Measurements from ENCODE around the gene ZSWIM2.
"Not testable (repeated sequence)": the region's sequence is repeated elsewhere in the genome, so short reads cannot be mapped to it uniquely, and the experiment has no call there.

ZSWIM2 gene

GRCh38 chr2:186848873-186849578 lies at the start of gene ZSWIM2:
Gene ZSWIM2, minus strand, starts transcription at chr2:186849170. Its CDS starts 40 bp downstream, at chr2:186849130.
- peak; percentile 92 for DNase-seq

GRCh38 chr2:186896220-186896619 lies 47.2 kb upstream of the ZSWIM2 start:
- not testable (repeated sequence) for DNase-seq

GRCh38 chr2:186895451-186895850 lies 46.5 kb upstream of the ZSWIM2 start:
- DNase-seq: no peak

GRCh38 chr2:186894478-186894877 lies 45.5 kb upstream of the ZSWIM2 start:
- no peak for DNase-seq

GRCh38 chr2:186892821-186893220 lies 43.9 kb upstream of the ZSWIM2 start:
- no peak for DNase-seq

- DNase-seq: peak; percentile 71
These were observed 42.2 kb upstream of the ZSWIM2 start for GRCh38 chr2:186891185-186891621.

DNA sequence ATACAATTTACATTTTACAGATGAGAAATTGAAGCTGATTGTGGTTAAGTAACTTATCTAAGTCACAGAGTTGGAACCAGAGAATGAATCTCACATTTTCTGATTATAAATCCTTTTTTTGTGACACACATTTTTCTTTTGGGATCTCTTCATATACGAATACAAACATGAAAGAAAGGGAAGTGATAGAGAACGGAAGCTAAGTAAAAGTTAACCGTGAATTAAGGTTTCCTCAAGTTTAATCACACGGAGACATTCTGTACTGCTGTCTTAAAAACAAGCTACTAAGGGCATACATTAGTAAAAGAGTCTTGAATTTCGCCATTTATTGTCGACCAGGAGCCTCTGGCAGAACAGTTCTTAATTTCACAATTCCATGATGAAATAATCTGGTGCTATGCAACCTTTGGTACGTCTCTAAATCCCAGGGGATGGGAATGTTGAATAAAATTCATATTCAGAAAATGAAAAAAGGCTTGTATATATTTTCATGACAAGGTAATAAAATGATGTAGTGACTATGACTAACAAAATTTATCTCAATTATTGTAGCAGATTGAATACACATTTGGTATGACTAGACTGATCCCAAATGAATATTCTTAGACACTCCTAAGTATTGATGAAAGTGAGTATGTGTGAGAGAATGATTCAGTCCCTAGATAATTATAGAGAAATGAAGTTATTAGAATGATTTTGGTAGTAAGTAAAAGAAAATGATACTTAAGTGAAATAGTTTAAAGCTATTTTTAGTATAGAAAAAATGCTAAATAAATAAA lies 40.3 kb upstream of the ZSWIM2 start:
- DNase-seq: peak; percentile 56

GRCh38 chr2:186887107-186888090 lies 38.4 kb upstream of the ZSWIM2 start:
- peak; percentile 36 for DNase-seq

DNA sequence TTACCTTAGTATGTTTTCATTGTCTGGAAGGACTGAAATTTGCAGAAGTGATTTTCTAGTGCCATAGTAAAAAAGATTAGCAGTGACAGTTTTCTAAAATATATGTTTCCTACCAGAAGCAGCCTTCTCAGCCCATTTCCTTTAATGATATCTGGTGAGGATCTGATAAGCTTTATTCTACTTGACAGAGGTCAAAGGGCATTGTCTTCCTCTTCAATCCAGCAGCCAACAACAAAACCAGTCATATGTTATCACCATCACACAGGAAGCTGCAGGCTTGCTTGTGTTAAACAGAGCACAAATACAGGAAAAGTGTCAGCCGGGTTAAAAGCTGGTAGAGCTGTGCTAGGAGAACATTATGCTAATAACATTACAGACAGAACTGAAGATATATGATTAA lies 35.6 kb upstream of the ZSWIM2 start:
- DNase-seq: no peak

- DNase-seq: no peak
These were observed 34.7 kb upstream of the ZSWIM2 start for GRCh38 chr2:186883666-186884065.

DNA sequence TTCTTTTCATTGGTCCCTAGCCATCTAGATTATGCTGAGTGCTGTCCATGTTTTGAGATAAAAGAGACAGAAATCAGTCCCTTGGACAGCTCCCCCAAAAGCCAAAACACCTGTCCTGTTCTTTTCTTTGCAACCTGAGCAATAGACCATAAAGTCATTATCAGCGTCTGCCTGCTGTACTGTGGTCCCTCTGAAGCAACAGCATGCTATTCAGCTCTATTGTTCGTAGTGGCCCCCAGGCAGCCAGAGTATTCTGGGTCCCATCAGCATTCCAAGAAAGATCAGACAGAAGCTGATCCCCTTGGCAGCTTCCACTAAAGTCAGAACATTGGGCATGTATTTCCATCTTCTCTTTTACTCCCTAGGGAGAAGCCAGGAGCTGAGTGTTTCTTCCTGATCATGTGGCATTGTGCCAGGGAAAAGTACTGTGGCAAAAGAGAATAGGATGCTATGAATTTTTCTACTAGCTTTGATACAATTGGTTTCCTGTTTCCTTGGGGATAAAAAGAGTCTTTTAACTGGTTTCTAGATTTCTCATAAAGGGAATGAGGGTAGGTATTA lies 33.6 kb upstream of the ZSWIM2 start:
- peak; percentile 17 for DNase-seq

DNA sequence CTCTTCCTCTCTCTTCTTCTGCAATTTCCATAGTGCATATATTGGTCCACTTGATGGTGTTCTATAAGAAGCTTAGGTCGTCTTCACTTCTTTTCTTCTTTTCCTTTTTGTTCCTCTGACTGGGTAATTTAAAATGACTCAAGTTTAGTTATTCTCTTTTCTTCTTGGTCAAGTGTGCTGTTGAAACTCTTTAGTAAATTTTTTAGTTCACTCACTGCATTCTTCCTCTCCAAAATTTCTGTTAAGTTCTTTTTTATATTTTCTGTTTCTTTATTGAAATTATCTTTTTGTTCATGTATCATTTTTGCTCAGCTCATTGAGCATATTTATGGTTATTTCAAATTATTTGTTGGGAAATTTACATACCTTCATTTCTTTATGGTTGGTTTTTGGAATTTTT lies 32.7 kb upstream of the ZSWIM2 start:
- DNase-seq: no peak

GRCh38 chr2:186879312-186879711 lies 30.3 kb upstream of the ZSWIM2 start:
- no peak for DNase-seq

DNA sequence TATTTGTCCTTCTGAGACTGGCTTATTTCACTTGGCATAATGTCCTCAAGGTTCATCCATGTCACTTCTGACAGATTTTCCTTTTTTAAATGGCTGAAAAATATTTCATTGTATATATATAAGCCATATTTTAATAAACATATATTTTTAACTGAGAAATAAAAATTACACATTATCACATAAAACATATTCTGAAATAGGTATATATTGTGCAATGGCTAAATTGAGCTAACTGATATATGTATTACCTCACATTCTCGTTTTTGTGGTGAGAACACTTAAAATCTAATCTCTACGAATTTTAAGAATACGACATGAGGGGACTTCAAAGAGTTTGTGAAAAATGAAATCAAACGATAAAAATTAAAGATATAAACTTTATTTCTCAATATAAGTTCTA lies 25.7 kb upstream of the ZSWIM2 start:
- no peak for DNase-seq

DNA sequence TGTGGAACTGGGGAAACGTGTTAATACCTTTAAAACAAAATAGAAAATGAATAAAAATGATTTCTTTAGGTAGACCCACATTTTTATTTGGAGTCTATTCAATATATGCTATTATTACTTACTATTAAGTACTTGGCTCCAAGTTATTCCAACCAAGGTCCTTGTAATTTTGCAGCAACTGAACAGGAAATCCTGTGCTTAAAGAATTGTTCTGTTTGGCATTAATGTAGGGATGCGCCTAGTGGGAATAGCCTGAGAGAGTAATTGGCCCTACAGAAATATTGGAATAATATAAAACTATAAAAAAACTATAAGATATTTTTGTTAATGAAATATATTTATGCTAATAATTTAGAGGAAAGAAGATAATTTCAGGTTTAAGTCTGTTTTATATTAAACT lies 22.9 kb upstream of the ZSWIM2 start:
- no peak for DNase-seq

DNA sequence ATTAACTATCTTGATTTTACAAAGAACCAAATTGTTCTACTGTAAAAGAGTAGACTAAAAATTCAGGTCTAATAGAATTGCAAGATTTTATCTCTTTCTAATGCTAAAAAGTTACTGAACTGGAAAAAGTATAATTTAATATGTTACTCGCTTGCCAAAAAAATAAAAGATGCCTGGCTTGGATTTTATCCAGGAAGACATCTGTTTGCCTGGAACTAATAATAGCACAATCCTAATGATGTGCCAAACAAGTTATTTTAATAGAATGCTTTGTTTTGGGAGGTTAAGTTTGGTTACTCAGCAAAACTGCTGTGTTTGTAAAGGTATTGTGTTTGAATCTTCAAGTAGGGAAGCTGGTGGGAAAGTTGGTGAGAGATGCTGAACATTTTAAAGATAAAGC lies 19.4 kb upstream of the ZSWIM2 start:
- peak; percentile 12 for DNase-seq

DNA sequence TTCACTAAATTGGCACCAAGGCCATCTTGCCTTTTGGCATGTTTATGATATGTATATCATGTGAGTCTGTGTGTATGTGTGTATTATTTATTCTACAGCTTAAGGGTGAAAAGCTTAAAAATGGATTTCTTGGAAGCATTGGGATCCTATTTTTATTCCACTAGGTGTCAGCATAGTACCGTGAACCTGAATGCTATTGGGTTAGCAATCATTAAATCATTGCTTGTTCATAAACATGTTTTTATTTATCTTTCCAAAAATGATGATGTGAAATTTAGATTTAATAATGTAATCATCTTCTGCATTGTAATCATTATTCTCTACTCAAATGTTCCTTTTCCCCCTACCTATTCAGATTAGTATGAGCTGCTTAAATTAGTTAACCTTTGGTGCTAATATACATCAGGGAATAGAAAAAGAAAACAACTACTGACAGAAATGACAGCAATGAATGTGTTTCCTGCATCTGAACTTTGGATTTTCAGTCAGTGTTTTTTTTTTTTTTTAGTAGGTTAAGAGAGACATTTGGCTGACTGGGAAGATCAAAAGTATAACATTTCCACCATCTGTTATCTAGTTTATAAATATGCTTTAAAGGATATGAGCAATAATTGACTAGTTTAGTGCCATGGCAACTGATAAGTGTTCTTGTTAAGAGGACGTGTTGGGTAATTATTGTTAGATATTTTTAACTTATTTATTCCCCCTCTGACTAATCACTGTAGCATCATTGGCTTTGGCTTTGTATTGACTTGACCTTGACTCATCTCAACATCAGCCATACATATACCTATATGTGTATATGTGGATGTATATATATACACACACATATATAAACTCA lies 14.1 kb upstream of the ZSWIM2 start:
- DNase-seq: peak; percentile 44

DNA sequence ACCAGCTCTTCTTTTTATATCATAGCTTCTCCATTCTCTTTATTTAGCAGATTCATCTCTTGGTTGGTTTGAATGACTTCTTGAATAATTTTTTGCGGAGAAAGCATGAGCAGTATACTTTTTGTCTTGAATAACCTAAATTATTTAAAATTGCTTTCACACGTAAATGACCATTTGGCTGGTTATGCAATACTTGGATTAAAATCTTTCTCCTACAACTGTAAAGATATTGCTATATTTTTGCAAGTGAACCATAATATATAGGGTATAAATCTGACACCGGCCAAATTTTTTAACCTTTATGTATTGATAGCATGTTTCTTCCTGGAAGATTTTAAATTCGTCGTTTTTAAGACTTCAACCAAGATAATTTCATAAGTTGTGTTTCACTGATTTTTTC lies 6.2 kb upstream of the ZSWIM2 start:
- no peak for DNase-seq

DNA sequence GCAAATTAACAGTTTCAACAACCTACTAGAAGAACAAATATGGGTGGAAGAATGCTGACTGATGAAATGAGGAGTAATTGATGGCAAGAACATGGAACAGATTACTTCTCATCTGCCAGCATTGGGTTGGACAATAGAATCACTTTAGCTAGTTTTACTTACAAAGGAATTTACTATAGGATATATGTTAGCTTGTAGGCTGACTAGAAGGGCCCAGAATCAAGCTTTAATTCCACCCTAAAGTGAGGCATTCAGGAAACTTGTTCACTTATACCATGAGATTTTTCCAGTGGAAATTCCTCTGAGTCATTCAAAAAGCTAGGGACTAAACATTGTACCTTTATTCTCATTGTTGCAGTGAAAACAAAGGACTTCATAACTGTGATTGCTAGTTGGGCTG lies 5.0 kb upstream of the ZSWIM2 start:
- peak; percentile 41 for DNase-seq

GRCh38 chr2:186852508-186852907 lies 3.5 kb upstream of the ZSWIM2 start:
- no peak for DNase-seq

GRCh38 chr2:186842373-186842772 lies 6.6 kb downstream of the ZSWIM2 start:
- DNase-seq: no peak

DNA sequence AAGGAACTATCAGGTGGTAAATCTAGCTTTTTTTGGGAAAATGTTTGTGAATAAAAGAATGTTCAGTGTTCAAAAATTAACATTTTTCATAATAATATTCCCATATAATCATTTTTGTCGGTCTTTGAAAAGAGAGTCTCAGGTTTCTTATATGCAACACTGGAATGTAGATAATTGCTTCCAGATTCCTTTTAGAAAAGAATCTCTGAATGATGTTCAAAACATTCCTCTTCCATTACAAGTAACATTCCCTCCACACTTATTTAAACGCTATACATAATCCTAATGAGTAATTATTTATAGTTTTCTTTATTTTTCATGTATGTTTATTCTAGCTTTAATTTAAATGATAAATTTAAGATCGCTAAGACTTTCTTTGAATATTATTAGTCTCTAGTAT lies 7.0 kb downstream of the ZSWIM2 start:
- DNase-seq: peak; percentile 85
